Activated CD8-positive, alpha-beta memory T cell treated with anti-CD3 and anti-CD28 coated beads, Interleukin-2, amount 50 U/mL, for 1 hour (primary cell): ENCODE measurements around the gene VIPR2.
"Not testable (repeated sequence)": the region's sequence is repeated elsewhere in the genome, so short reads cannot be mapped to it uniquely, and the experiment has no call there.

Experiments used
- DNase-seq: peaks from one replicate; pipeline ENCODE4 v3.0.0-alpha.2; 2020; ENCODE audit errors: extremely low read depth

VIPR2 gene

DNA sequence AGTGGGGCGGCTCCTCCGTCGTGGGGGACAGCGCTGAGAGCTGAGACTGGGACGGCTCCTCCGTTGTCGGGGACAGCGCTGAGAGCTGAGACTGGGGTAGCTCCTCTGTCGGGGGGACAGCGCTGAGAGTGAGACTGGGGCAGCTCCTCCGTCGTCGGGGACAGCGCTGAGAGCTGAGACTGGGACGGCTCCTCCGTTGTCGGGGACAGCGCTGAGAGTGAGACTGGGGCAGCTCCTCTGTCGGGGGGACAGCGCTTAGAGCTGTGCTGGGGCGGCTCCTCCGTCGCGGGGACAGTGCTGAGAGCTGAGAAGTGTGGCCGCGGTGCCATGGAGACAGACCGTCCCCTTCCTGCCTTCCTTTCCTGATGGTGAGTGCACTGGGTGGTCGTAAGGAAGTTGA, 151.9 kb downstream of the VIPR2 start:
- DNase-seq: no peak

GRCh38 chr7:158991824-158992621, 152.6 kb downstream of the VIPR2 start:
- no peak for DNase-seq

- DNase-seq: no peak
Measured at GRCh38 chr7:158988996-158989395, 155.7 kb downstream of the VIPR2 start.

DNA sequence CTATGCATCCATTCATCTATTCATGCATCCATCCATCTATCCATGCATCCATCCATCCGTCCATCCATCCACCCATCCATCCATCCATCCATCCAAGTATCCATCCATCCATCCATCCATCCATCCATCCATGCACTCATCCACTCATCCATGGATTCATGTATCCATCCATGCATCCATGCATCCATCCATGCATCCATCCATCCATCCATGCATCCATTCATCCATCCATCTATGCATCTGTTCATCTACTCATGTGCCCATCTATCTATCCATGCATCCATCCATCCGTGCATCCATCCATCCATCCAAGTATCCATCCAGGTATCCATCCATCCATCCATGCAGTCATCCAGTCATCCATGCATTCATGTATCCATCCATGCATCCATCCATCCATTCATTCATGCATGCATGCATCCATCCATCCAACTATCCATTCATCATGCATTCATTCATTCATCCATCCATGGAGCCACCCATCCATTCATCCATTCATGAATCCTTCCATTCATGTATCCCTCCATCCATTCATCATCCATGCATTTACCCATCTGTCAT, 156.3 kb downstream of the VIPR2 start:
- no peak for DNase-seq

DNA sequence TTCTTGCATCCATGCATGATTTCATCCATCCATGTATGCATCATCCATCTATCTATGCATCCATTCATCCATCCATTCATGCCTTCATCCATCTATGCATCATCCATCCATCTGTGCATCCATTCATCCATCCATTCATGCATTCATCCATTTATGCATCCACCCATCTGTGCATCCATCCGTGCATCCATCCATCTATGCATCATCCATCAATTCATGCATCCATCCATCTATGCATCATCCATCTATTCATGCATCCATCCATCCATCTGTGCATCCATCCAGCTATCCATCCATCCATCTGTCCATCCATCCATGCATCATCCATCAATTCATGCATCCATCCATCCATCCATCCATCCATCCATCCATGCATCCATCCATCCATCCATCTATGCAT, 157.0 kb downstream of the VIPR2 start:
- DNase-seq: no peak

DNA sequence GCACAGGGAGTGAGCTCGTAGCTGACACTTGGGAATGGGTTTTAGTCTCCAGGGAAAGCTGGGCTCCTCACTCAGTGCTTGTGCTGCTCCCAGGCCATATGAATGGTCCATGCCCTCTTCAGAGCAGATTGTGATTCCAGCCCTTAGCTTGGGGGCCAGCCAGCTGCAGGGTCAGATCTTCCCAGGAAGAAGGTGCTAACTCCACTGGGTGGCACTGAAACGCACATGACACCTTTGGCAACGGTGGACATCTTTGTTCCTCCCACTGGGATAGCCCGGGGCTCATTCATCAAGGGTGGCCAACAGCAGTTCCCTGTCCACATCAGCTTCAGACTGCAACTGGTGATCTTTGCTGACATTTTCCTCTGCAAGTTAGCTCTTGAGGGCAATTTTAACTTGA, 159.1 kb downstream of the VIPR2 start:
- DNase-seq: no peak

- not testable (repeated sequence) for DNase-seq
Measured at GRCh38 chr7:158984007-158984406, 160.7 kb downstream of the VIPR2 start.

DNA sequence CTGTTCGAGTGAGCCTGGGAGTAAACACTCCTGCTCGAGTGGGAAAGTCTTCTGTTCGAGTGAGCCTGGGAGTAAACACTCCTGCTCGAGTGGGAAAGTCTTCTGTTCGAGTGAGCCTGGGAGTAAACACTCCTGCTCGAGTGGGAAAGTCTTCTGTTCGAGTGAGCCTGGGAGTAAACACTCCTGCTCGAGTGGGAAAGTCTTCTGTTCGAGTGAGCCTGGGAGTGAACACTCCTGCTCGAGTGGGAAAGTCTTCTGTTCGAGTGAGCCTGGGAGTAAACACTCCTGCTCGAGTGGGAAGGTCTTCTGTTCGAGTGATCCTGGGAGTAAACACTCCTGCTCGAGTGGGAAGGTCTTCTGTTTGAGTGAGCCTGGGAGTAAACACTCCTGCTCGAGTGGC, 162.6 kb downstream of the VIPR2 start:
- DNase-seq: not testable (repeated sequence)

DNA sequence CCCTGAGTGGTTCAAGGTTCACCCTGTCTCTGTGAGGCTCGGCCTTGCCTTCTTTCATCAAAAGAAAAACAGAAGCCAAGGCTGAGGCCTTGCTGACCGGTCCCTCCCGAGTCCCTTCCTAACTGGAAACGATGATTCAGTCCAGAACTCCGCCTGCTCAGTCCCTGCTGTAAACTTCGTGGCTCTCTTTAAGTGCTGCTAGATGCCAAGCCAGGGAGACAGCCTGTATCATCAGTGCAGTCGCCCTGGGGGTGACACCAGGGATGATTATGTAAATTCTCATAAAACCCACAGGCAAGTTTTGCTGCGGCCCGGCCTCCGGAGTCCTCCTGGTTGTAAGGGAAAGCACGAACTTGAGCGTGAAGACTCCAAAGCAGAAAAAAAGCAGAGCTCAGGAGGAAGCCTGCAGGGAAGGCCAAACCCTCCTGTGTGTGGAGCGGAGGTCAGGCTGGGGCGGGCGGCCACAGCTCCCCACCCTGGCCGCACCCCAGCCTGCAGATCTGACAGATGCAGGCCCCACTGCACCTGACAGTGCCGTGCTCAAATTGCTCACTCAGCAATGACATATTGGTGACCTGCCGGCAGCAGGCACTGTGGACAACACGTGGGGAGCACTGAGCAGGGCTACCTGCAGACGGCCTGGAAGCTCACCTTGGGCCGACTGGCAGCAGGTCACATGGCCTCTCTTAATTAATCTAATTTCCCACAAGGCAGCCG, 164.9 kb downstream of the VIPR2 start:
- no peak for DNase-seq

GRCh38 chr7:158979023-158979529, 165.6 kb downstream of the VIPR2 start:
- no peak for DNase-seq
